H1 (cell line): ENCODE measurements around the gene LDLRAD1.

Experiments
- BCL11A ChIP-seq, 2 experiments: IDR thresholded peaks; one replicate each; pipeline ENCODE4 v1.6.1; 2011; ENCODE audit warnings: low read depth in 2 of 2, low read length in 2 of 2, mild to moderate bottlenecking in 2 of 2
- CHD2 ChIP-seq: IDR thresholded peaks from 2 replicates; pipeline ENCODE4 v1.6.1; 2012; ENCODE audit warnings: low read length, improper control_type of control experiment
- CTCF ChIP-seq, 3 experiments: IDR thresholded peaks; 1 replicate in 2 of 3; 2 replicates in 1 of 3; pipeline versions ENCODE4 v1.5.1 to v1.6.1; 2011; ENCODE audit warnings: low read length in 3 of 3, mild to moderate bottlenecking in 3 of 3, inconsistent platforms in 2 of 3, low read depth in 1 of 3, moderate library complexity in 1 of 3; ENCODE audit not compliant: insufficient read depth in 1 of 3; ENCODE audit errors: control extremely low read depth in 1 of 3
- EGR1 ChIP-seq: IDR thresholded peaks from 2 replicates; pipeline ENCODE4 v1.6.1; 2011; ENCODE audit warnings: low read depth, low read length, borderline replicate concordance
- EP300 ChIP-seq, 2 experiments: IDR thresholded peaks; 1 replicate in 1 of 2; 2 replicates in 1 of 2; pipeline ENCODE4 v1.6.1; 2011 to 2012; ENCODE audit warnings: low read depth in 2 of 2, low read length in 2 of 2, mild to moderate bottlenecking in 2 of 2, borderline replicate concordance in 1 of 2, inconsistent platforms in 1 of 2, moderate library complexity in 1 of 2
- HDAC6 ChIP-seq: IDR thresholded peaks from one replicate; pipeline ENCODE4 v1.7.1; 2012; ENCODE audit warnings: low read depth, mild to moderate bottlenecking, inconsistent platforms, low read length, moderate library complexity
- MAX ChIP-seq: IDR thresholded peaks from 2 replicates; pipeline ENCODE4 v1.6.1; 2012; ENCODE audit warnings: inconsistent platforms
- ZNF274 ChIP-seq: IDR thresholded peaks from 2 replicates; pipeline ENCODE4 v1.7.0; 2012; ENCODE audit warnings: low read length, borderline replicate concordance; ENCODE audit errors: extremely low read depth

DNA sequence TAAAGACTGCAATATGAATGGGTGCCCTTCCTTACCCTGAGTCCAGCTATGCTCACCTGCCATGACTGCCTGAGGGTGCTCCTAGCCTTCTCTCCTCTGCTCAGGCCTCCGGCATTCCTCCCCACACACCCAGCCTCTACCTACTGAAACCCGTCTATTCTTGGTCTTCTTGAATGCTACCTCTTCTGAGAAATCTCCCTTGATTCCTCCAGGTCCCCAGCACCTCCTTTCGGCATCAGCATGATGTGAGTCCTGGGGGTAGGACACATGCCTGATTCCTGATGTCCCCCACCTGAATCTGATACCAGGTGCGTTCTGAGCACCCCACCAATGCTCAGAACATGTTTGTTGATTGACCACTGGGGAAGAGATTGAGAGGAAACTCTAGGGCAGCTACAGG, 8.6 kb downstream of the LDLRAD1 start:
- no peak for TF ChIP-seq CTCF (IDR thresholded peaks at IDR 0.05; ENCODE audit: control extremely low read depth in 1 of 3, insufficient read depth in 1 of 3, low read depth in 1 of 3, low read length in 3 of 3)
- TF ChIP-seq HDAC6 = no peak
- TF ChIP-seq EGR1 = no peak
- no peak for TF ChIP-seq ZNF274
- TF ChIP-seq CHD2 = no peak
- TF ChIP-seq EP300 (IDR thresholded peaks at IDR 0.05; ENCODE audit: borderline replicate concordance in 1 of 2, low read depth in 2 of 2, low read length in 2 of 2) = no peak
- no peak for TF ChIP-seq MAX
- TF ChIP-seq BCL11A (IDR thresholded peaks at IDR 0.05; ENCODE audit: low read depth in 2 of 2, low read length in 2 of 2) = no peak
